Psoas muscle (tissue), 8 donors: Measurements from ENCODE around the gene AP5M1. TPM values are rescaled to one million over a fixed set of nuclear protein-coding genes. Genes with fewer than 3 reads are reported as not detected.
"Not testable (repeated sequence)": the region's sequence is repeated elsewhere in the genome, so short reads cannot be mapped to it uniquely, and the experiment has no call there.

ENCODE experiments used
- ATAC-seq, 4 donors: fragments of 200-7000 bp; cut with Tn5 transposase; one replicate each; pipeline ENCODE4 v1.9.1; 2020; ENCODE audit warnings: moderate library complexity in 3 of 4, mild to moderate bottlenecking in 2 of 4
- DNase-seq, 2 donors: peaks; one replicate each; pipeline ENCODE4 v3.0.0-alpha.2; 2020
- H3K27ac ChIP-seq: fragments of 200-600 bp; one replicate; pipeline ENCODE4 v1.8.0; 2022
- H3K27me3 ChIP-seq, 3 donors: fragments of 200-600 bp in 1 of 3; one replicate each; pipeline versions ENCODE4 v1.6.1 to v1.8.0; 2013 to 2022; ENCODE audit warnings: low read length in 2 of 3, mild to moderate bottlenecking in 2 of 3, moderate library complexity in 1 of 3; ENCODE audit not compliant: insufficient read depth in 3 of 3
- H3K36me3 ChIP-seq, 2 donors: fragments of 200-600 bp in 1 of 2; one replicate each; pipeline versions ENCODE4 v1.6.1 to v1.8.0; 2013 to 2022; ENCODE audit warnings: low read depth in 1 of 2, mild to moderate bottlenecking in 1 of 2, moderate library complexity in 1 of 2; ENCODE audit not compliant: insufficient read depth in 1 of 2
- H3K4me1 ChIP-seq: fragments of 200-600 bp; one replicate; pipeline ENCODE4 v1.8.0; 2022
- H3K4me3 ChIP-seq: fragments of 200-600 bp; one replicate; pipeline ENCODE4 v1.8.0; 2022; ENCODE audit warnings: mild to moderate bottlenecking
- H3K9me3 ChIP-seq: fragments of 200-600 bp; one replicate; pipeline ENCODE4 v1.8.0; 2022
- WGBS, 3 donors: extraction: QIAGEN DNeasy Blood & Tissue Kit; methylation state at CpG; one replicate each; pipeline versions ENCODE4 v1.1.6 to v1.1.7; 2013; 5-methylcytosine and 5-hydroxymethylcytosine counted together
- intact Hi-C, 2 donors: fragments of 100-400 bp; cut with DNase I; formaldehyde crosslinking; loops; one replicate each; pipeline versions ENCODE4 v1.11.0 to v1.14.2; 2022
- polyA plus RNA-seq, 3 donors: library from polyadenylated mRNA; stranded (reverse); fragments of 200-250 nt; gene quantifications; one replicate each; pipeline ENCODE4 v1.2.3, GENCODE V29; 2013
- total RNA-seq, 4 donors: library from RNA; stranded (reverse); fragmentation: NEBNext Ultra II Directional in 2 of 4; extraction: Animal tissue kit (Norgen Biotek cat#: 25700) in 2 of 4; gene quantifications; one replicate each; pipeline versions ENCODE4 v1.2.1 to v1.2.4, GENCODE V29; 2021 to 2023
- TF ChIP-seq, protein P1 (sequence below): fragments of 200-600 bp; IDR thresholded peaks from one replicate; pipeline ENCODE4 v1.8.0; 2022; ENCODE audit warnings: antibody characterized with exemption
- donor health status: healthy with polysubstance abuse.
- donor health status: DM: no; HTN: no; CAD: no; lungs with moderate emphysema.
- donor health status: Bipolar disorder and iron deficiency.
- donor health status: healthy.
- donor health status: DM: yes; HTN: yes; CAD: no.
- donor health status: DM: no; HTN: no; CAD: no.
- donor health status: DM: no; HTN: no; CAD: no.
- donor health status: DM: yes; HTN: yes; CAD: no.

AP5M1 gene
- total and polyA plus RNA-seq, 7 donors, result 11.7 to 64.0 (median 27.2) TPM

DNA sequence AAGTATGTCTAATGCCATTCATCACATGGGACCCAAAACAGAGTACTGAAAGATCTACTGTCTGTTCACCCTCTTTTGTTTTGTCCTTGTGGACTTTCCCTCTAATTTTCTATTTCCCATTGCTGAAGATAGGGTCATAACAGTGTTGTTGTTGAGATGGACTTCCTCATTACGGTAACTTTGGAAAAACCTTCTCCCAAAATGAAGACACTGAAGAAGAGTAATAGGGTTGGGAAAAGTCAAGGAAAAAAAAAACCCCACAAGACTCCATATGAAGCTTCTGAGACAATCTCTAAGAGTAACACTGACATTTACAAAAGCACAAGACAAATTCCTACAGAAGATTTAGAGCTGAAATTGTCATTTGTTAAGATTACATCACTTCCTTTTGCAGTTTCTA is 36.8 kb upstream of the AP5M1 start:
- intact Hi-C loops, result loop anchor here in 1 of 2 donors (10.0 kb wide), 1 partner anchor 53 kb away; no protein-coding TSS in a partner anchor
- peaks cover 4 to 93% of the 10 kb centered on the region in 2 donors for H3K36me3 ChIP-seq
- DNase-seq (no peak), ATAC-seq (no peak)
- no peak overlapping the region for H3K4me3 ChIP-seq
- H3K27ac ChIP-seq, result no peak overlapping the region
- no peaks in the 10 kb centered on the region for H3K9me3 ChIP-seq
- 97 to 100% (median 97%) methylated on average over 1 of the region's 1 CpG for WGBS, 3 donors
- TF ChIP-seq, protein P1, sequence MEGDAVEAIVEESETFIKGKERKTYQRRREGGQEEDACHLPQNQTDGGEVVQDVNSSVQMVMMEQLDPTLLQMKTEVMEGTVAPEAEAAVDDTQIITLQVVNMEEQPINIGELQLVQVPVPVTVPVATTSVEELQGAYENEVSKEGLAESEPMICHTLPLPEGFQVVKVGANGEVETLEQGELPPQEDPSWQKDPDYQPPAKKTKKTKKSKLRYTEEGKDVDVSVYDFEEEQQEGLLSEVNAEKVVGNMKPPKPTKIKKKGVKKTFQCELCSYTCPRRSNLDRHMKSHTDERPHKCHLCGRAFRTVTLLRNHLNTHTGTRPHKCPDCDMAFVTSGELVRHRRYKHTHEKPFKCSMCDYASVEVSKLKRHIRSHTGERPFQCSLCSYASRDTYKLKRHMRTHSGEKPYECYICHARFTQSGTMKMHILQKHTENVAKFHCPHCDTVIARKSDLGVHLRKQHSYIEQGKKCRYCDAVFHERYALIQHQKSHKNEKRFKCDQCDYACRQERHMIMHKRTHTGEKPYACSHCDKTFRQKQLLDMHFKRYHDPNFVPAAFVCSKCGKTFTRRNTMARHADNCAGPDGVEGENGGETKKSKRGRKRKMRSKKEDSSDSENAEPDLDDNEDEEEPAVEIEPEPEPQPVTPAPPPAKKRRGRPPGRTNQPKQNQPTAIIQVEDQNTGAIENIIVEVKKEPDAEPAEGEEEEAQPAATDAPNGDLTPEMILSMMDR, result no peak
- no peaks in the 10 kb centered on the region for H3K4me1 ChIP-seq
- no peaks in the 10 kb centered on the region for H3K27me3 ChIP-seq

DNA sequence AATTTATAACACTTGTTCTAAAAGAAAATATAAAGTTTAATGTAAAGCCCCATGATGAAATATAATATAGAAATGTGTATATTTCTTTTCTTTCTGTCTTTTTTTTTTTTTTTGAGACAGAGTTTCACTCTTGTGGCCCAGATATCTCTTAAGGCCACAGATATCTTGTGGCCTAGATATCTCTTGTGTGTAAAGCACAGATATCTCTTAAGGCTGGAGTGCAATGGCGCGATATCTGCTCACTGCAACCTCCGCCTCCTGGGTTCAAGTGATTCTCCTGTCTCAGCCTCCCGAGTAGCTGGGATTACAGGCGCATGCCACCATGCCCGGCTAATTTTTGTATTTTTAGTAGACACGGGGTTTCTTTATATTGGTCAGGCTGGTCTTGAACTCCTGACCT is 28.7 kb upstream of the AP5M1 start:
- H3K4me3 ChIP-seq, DNase-seq, H3K27ac ChIP-seq, H3K27me3 ChIP-seq, H3K9me3 ChIP-seq, intact Hi-C loops, ATAC-seq, H3K4me1 ChIP-seq: not testable (repeated sequence)
- WGBS, 3 donors, result 96 to 97% (median 96%) methylated on average over 7 of the region's 7 CpGs
- H3K36me3 ChIP-seq, result peaks cover 0 to 69% of the 10 kb centered on the region in 2 donors

DNA sequence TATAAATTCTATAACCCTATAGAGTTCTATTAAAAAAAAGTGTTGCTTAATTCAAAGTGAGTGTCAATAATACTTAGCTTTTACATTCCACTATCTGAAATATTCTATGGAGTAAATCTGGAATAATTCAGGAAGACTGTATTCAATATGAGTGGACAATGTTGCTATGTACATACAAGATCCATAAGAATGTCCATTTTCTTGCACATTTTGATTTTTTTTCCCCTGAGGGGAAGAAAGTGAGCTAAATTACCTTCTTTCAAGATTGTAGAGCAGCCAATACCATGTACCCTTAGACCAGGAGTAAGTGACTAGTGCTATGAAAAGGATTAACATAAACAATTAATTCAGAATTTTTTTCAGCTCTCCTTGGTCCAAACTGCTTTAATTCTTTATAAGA is 25.5 kb upstream of the AP5M1 start:
- intact Hi-C loops, result no loop called here

DNA sequence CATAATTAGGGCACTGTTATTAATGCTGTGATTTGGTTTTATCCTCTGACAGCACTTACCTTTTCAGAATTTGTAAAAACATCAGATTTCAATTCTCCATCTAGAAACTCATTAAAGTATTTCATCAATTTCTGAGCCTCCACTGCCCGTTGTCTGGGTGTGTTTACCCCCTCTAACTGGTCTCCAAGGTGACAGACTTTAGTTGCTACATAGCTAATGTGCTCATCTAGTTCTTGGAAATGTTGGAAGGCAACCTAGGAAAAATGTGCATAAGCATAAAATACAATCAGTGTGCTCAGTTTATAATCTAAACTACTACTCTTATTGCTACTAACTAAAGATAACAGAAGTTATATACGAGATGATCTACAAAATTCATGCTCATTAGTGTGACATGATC is 24.7 kb upstream of the AP5M1 start:
- H3K27me3 ChIP-seq, result no peaks in the 10 kb centered on the region
- intact Hi-C loops, result no loop called here
- H3K27ac ChIP-seq, result no peak overlapping the region
- H3K36me3 ChIP-seq, result peaks cover 2 to 48% of the 10 kb centered on the region in 2 donors
- TF ChIP-seq, protein P1, result no peak
- DNase-seq (no peak), ATAC-seq (no peak)
- H3K4me3 ChIP-seq, result no peak overlapping the region
- no peaks in the 10 kb centered on the region for H3K9me3 ChIP-seq
- WGBS, 3 donors, result 50 to 57% (median 55%) methylated on average over 2 of the region's 2 CpGs
- no peaks in the 10 kb centered on the region for H3K4me1 ChIP-seq

More for the DNA sequence above, 25.5 kb upstream of the AP5M1 start:
- ATAC-seq (no peak), DNase-seq (no peak)
- Histone ChIP-seq H3K27ac (no peak overlapping the region), H3K9me3 (no peaks in the 10 kb centered on the region), H3K36me3 (peaks cover 2 to 56% of the 10 kb centered on the region in 2 donors), H3K27me3 (no peaks in the 10 kb centered on the region), H3K4me1 (no peaks in the 10 kb centered on the region), H3K4me3 (no peak overlapping the region)
- TF ChIP-seq, protein P1, result no peak

DNA sequence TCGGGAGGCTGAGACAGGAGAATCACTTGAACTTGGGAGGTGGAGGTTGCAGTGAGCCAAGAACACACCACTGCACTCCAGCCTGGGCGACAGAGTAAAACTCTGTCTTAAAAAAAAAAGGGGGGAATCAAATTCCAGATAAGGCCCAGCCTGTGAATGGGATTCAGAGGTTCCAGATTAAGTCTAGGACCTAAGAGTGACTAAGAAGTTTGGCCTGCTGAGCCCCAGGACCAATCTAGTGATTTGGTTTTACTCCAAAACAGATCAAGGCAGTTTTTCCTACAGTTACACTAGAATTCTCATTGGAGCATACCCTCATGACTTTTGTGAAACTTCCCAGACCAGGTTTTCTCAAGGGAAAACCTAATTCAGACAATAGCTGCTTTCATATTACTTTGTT is 22.8 kb upstream of the AP5M1 start:
- no peak for ATAC-seq
- peaks cover 2 to 38% of the 10 kb centered on the region in 2 donors for H3K36me3 ChIP-seq
- H3K4me3 ChIP-seq, result no peak overlapping the region
- H3K9me3 ChIP-seq, result no peaks in the 10 kb centered on the region
- no peak overlapping the region for H3K27ac ChIP-seq
- WGBS, 3 donors, result 85 to 91% (median 90%) methylated on average over 2 of the region's 2 CpGs
- DNase-seq, result no peak
- TF ChIP-seq, protein P1, result no peak
- no peaks in the 10 kb centered on the region for H3K4me1 ChIP-seq
- intact Hi-C loops, result no loop called here
- H3K27me3 ChIP-seq, result no peaks in the 10 kb centered on the region
